Activated CD8-positive, alpha-beta memory T cell treated with anti-CD3 and anti-CD28 coated beads for 36 hours (primary cell): ENCODE data around the gene DGKA. TPM values are rescaled to one million over a fixed set of nuclear protein-coding genes. Genes with fewer than 3 reads are reported as not detected.

Experiments
- CTCF ChIA-PET: fragments of 350-600 bp; sonication (Branson Sonifier 250); formaldehyde crosslinking; loops from one replicate; lab custom pipeline; 2021; ENCODE audit warnings: antibody characterized with exemption; lab: Charles Lee
- POLR2A ChIA-PET: fragments of 350-600 bp; sonication (Branson Sonifier 250); formaldehyde crosslinking; loops from one replicate; lab custom pipeline; 2021; ENCODE audit warnings: antibody characterized with exemption; lab: Charles Lee
- total RNA-seq, 2 experiments: library from RNA; stranded (reverse); gene quantifications; one replicate each; pipeline ENCODE4 v1.2.3, GENCODE V29; 2021

DGKA gene
- total RNA-seq, 2 experiments from 2014 or later: 199 to 219 TPM

GRCh38 chr12:55946553-55946952, 15.6 kb downstream of the DGKA start:
- CTCF ChIA-PET: interaction anchor here (0.7 to 1.2 kb wide), 3 partner anchors 18 to 67 kb away, joined by 3 to 4 read pairs (median 3); partner anchors contain the start of gene PYM1

GRCh38 chr12:55955344-55955743, 24.4 kb downstream of the DGKA start:
- POLR2A ChIA-PET: interaction anchor here (0.8 to 1.1 kb wide), 2 partner anchors 11 to 13 kb away, joined by 3 read pairs; no protein-coding TSS in a partner anchor
- CTCF ChIA-PET: interaction anchor here (0.6 kb wide), 1 partner anchor 1574 kb away, joined by 3 read pairs; no protein-coding TSS in a partner anchor

More at GRCh38 chr12:55946553-55946952, 15.6 kb downstream of the DGKA start:
- POLR2A ChIA-PET: interaction anchor here (0.8 kb wide), 1 partner anchor 169 kb away, joined by 7 read pairs; no protein-coding TSS in a partner anchor

- CTCF ChIA-PET: interaction anchor here (1.0 kb wide), 1 partner anchor 20 kb away, joined by 3 read pairs; no protein-coding TSS in a partner anchor
- POLR2A ChIA-PET: interaction anchor here (0.8 to 3.2 kb wide), 3 partner anchors 12 to 18 kb away, joined by 3 to 9 read pairs (median 3); partner anchors contain the start of gene RAB5B
Measured at GRCh38 chr12:55955800-55956508, 25.0 kb downstream of the DGKA start.

GRCh38 chr12:55957106-55957859, 26.3 kb downstream of the DGKA start:
- CTCF ChIA-PET: interaction anchor here (1.0 to 2.5 kb wide), 3 partner anchors 17 to 39 kb away, joined by 3 to 10 read pairs (median 9); no protein-coding TSS in a partner anchor
- POLR2A ChIA-PET: interaction anchor here (0.6 to 3.2 kb wide), 4 partner anchors 10 to 139 kb away, joined by 5 to 9 read pairs (median 6); partner anchors contain the start of genes ORMDL2, RAB5B and SARNP

GRCh38 chr12:55963760-55964159, 32.8 kb downstream of the DGKA start:
- ChIA-PET POLR2A (no interaction called here), CTCF (no interaction called here)

- ChIA-PET POLR2A (no interaction called here), CTCF (no interaction called here)
Measured at GRCh38 chr12:55965240-55965639, 34.3 kb downstream of the DGKA start.

GRCh38 chr12:55965941-55966407, 35.0 kb downstream of the DGKA start, which contains the start of gene PMEL:
Gene PMEL (minus strand): TSS chr12:55966042. CDS start chr12:55966011, 31 bp downstream.
- CTCF ChIA-PET: no interaction called here
- POLR2A ChIA-PET: no interaction called here

- ChIA-PET POLR2A (no interaction called here), CTCF (interaction anchor here (0.8 kb wide), 1 partner anchor 27 kb away, joined by 3 read pairs; no protein-coding TSS in a partner anchor)
Measured at GRCh38 chr12:55966408-55967281, 35.7 kb downstream of the DGKA start, which contains the start of gene CDK2. Gene CDK2 (plus strand): TSS chr12:55966830. CDS start chr12:55967009, 179 bp downstream.

GRCh38 chr12:55969356-55969755, 38.4 kb downstream of the DGKA start:
- CTCF ChIA-PET: no interaction called here
- POLR2A ChIA-PET: no interaction called here

GRCh38 chr12:55970775-55971174, 39.8 kb downstream of the DGKA start:
- POLR2A ChIA-PET: no interaction called here

GRCh38 chr12:55972042-55972441, 41.1 kb downstream of the DGKA start:
- ChIA-PET CTCF (no interaction called here), POLR2A (no interaction called here)

More at GRCh38 chr12:55970775-55971174, 39.8 kb downstream of the DGKA start:
- CTCF ChIA-PET: interaction anchor here (0.7 kb wide), 1 partner anchor 219 kb away, joined by 3 read pairs; the partner anchor contains the start of gene SMARCC2

- ChIA-PET POLR2A (no interaction called here), CTCF (no interaction called here)
Measured at GRCh38 chr12:55972456-55972855, 41.5 kb downstream of the DGKA start.

GRCh38 chr12:55972911-55973598, 42.1 kb downstream of the DGKA start:
- CTCF ChIA-PET: interaction anchor here (0.6 to 1.0 kb wide), 3 partner anchors 36 to 116 kb away, joined by 3 to 4 read pairs (median 3); no protein-coding TSS in a partner anchor
- POLR2A ChIA-PET: interaction anchor here (0.7 to 1.8 kb wide), 11 partner anchors 11 to 685 kb away, joined by 3 to 9 read pairs (median 4); partner anchors contain the start of genes DNAJC14, ORMDL2, PA2G4 and RPL41

- ChIA-PET POLR2A (interaction anchor here (0.7 to 1.8 kb wide), 13 partner anchors 11 to 684 kb away, joined by 3 to 9 read pairs (median 4); partner anchors contain the start of genes DNAJC14, ORMDL2, PA2G4 and RPL41), CTCF (interaction anchor here (0.6 to 1.1 kb wide), 3 partner anchors 35 to 105 kb away, joined by 3 to 4 read pairs (median 4); no protein-coding TSS in a partner anchor)
Measured at GRCh38 chr12:55973599-55974307, 42.8 kb downstream of the DGKA start, which contains the start of gene RAB5B. Gene RAB5B (plus strand): TSS chr12:55974078. CDS start chr12:55986961, 12,883 bp downstream.

GRCh38 chr12:55974308-55974730, 43.4 kb downstream of the DGKA start:
- POLR2A ChIA-PET: interaction anchor here (0.6 to 1.8 kb wide), 12 partner anchors 17 to 157 kb away, joined by 3 to 9 read pairs (median 4); partner anchors contain the start of genes DNAJC14, ORMDL2, PA2G4 and SARNP

GRCh38 chr12:55978393-55978792, 47.4 kb downstream of the DGKA start:
- POLR2A ChIA-PET: interaction anchor here (0.5 kb wide), 1 partner anchor 158 kb away, joined by 6 read pairs; no protein-coding TSS in a partner anchor

More at GRCh38 chr12:55974308-55974730, 43.4 kb downstream of the DGKA start:
- CTCF ChIA-PET: interaction anchor here (0.8 to 1.4 kb wide), 4 partner anchors 22 to 215 kb away, joined by 3 to 4 read pairs (median 3); partner anchors contain the start of gene SMARCC2

More at GRCh38 chr12:55978393-55978792, 47.4 kb downstream of the DGKA start:
- CTCF ChIA-PET: interaction anchor here (0.9 kb wide), 1 partner anchor 13 kb away, joined by 3 read pairs; no protein-coding TSS in a partner anchor
